SJSA1 (cell line): ENCODE data around the gene DTX2. TPM values are rescaled to one million over a fixed set of nuclear protein-coding genes. Genes with fewer than 3 reads are reported as not detected.
"Not testable (repeated sequence)": the region's sequence is repeated elsewhere in the genome, so short reads cannot be mapped to it uniquely, and the experiment has no call there.

Experiments used
- DNase-seq, 2 experiments: peaks; one replicate each; pipeline ENCODE4 v3.0.0-alpha.2; 2015 to 2020; ENCODE audit warnings: low spot score in 2 of 2, low read depth in 1 of 2
- H3K27ac ChIP-seq: fragments of 250-450 bp; sonication (Bioruptor Pico); 2 replicates; pipeline ENCODE4 v1.5.1; 2020; ENCODE audit warnings: mild to moderate bottlenecking, moderate library complexity
- H3K27me3 ChIP-seq: fragments of 250-450 bp; sonication (Bioruptor Pico); replicated peaks from 2 replicates; pipeline ENCODE4 v1.5.1; 2020; ENCODE audit warnings: mild to moderate bottlenecking, moderate library complexity
- H3K36me3 ChIP-seq: fragments of 250-450 bp; sonication (Bioruptor Pico); 2 replicates; pipeline ENCODE4 v1.5.1; 2020; ENCODE audit warnings: mild to moderate bottlenecking
- H3K4me1 ChIP-seq: fragments of 250-450 bp; sonication (Bioruptor Pico); replicated peaks from 2 replicates; pipeline ENCODE4 v1.6.1; 2021; ENCODE audit warnings: mild to moderate bottlenecking
- H3K4me3 ChIP-seq: fragments of 250-450 bp; sonication (Bioruptor Pico); 2 replicates; pipeline ENCODE4 v1.5.1; 2020; ENCODE audit warnings: mild to moderate bottlenecking
- H3K9me3 ChIP-seq: fragments of 250-450 bp; sonication (Bioruptor Pico); replicated peaks from 2 replicates; pipeline ENCODE4 v1.5.1; 2020; ENCODE audit warnings: mild to moderate bottlenecking
- total RNA-seq: library from RNA; depleted of rRNA; stranded (reverse); fragments of >200 nt; shearing (Covaris generic); gene quantifications from 2 replicates; pipeline ENCODE4 v1.2.3, GENCODE V29; 2014

DTX2 gene
- total RNA-seq, 1 experiment from 2014 or later = 8.2 TPM

DNA sequence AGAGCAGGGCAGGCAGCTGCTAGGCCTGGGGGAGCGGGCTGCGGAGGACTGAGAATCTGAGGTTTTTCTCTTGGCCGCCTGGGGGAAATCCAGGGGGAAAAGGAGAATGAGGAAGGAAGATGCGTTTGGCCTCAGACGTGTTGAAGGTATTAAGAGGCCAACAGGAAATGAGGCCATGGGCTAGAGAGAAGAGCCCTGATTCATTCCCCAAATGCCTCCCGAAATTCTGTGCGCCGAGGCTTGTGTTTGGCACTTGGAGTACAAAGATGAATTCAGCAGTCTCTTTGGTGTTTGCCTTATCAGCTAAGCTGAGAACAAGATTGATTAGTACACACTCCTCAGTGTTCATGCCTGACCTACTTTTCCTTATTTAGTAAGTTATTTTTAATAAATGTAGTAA, 4.4 kb downstream of the DTX2 start:
- H3K4me1 ChIP-seq, H3K9me3 ChIP-seq, H3K27ac ChIP-seq: not testable (repeated sequence)

GRCh38 chr7:76467743-76468404, 6.4 kb downstream of the DTX2 start:
- not testable (repeated sequence) for H3K27ac ChIP-seq, H3K4me3 ChIP-seq, H3K27me3 ChIP-seq, H3K36me3 ChIP-seq, H3K9me3 ChIP-seq, H3K4me1 ChIP-seq, DNase-seq

More for the DNA sequence above, 4.4 kb downstream of the DTX2 start:
- not testable (repeated sequence) for H3K36me3 ChIP-seq, H3K4me3 ChIP-seq, DNase-seq, H3K27me3 ChIP-seq

GRCh38 chr7:76471556-76472221, 10.2 kb downstream of the DTX2 start:
- DNase-seq = peak in 1 of 2 experiments; percentile 18
- not testable (repeated sequence) for H3K27me3 ChIP-seq, H3K9me3 ChIP-seq, H3K36me3 ChIP-seq, H3K27ac ChIP-seq, H3K4me1 ChIP-seq, H3K4me3 ChIP-seq

DNA sequence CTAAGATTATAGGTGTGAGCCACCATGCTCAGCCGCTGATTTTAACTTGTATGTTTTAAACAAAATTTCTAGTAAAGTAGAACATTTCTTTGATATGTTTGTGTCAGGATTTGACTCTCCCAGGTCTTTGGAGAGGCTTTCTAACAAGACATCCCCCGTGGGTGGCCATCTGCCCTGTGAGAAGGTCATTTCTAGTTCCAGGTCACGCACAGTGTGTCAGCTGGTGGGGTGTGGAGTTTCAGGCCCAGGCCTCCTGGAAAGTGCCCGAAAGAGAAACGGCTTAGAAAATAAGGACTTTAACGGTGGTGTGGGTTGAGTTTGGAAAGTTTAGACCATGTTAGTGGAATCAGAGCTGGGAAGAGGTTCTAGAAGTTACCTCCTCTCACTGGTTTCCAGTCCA, 11.6 kb downstream of the DTX2 start:
- H3K27ac ChIP-seq, DNase-seq, H3K27me3 ChIP-seq, H3K9me3 ChIP-seq, H3K4me1 ChIP-seq, H3K4me3 ChIP-seq, H3K36me3 ChIP-seq: not testable (repeated sequence)

DNA sequence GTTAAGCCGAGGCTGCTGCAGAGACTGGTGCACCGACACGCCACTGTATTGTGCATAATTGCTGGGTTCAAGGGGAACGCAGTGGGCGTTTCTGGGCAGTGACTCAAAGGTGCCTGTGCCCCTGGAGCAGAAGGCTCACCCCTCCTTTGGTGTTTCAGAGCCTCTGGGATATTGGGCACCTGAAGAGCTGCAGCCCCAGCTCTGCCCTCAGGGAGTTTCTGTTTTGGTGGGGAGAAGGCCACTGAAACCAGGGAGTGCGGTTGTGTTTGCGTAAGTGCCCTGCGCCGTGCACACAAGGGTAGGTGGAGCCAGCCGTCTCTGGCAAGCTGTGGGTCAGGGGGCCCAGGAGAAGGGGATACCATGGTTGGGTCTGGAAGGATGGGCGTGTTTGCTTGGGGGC, 14.8 kb downstream of the DTX2 start:
- not testable (repeated sequence) for H3K36me3 ChIP-seq, DNase-seq, H3K27ac ChIP-seq, H3K4me1 ChIP-seq, H3K9me3 ChIP-seq, H3K4me3 ChIP-seq, H3K27me3 ChIP-seq

- not testable (repeated sequence) for DNase-seq, H3K27me3 ChIP-seq, H3K4me3 ChIP-seq, H3K4me1 ChIP-seq, H3K36me3 ChIP-seq, H3K27ac ChIP-seq, H3K9me3 ChIP-seq
Observed at GRCh38 chr7:76476742-76477474, 15.4 kb downstream of the DTX2 start.

DNA sequence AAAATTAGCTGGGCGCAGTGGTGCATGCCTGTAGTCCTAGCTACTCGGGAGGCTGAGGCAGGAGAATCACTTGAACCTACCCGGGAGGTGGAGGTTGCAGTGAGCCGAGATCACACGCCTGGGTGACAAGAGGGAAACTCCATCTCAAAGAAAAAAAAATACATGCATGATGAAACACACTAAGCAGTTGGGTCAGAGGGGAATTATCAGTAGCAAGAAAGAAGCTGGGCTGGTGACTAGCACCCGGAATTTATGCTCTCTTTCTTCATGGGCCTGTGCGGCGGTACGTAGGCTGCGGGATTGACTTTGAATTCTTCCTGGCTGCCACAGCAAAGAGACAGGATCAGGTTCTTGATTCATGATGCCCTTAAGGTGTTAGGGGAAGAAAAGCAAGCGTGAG, 18.1 kb downstream of the DTX2 start:
- not testable (repeated sequence) for H3K4me3 ChIP-seq, H3K27me3 ChIP-seq, DNase-seq, H3K9me3 ChIP-seq, H3K4me1 ChIP-seq, H3K36me3 ChIP-seq, H3K27ac ChIP-seq

GRCh38 chr7:76480403-76481253, 19.1 kb downstream of the DTX2 start:
- H3K27me3 ChIP-seq, H3K4me1 ChIP-seq, H3K27ac ChIP-seq, DNase-seq, H3K36me3 ChIP-seq, H3K9me3 ChIP-seq, H3K4me3 ChIP-seq: not testable (repeated sequence)

DNA sequence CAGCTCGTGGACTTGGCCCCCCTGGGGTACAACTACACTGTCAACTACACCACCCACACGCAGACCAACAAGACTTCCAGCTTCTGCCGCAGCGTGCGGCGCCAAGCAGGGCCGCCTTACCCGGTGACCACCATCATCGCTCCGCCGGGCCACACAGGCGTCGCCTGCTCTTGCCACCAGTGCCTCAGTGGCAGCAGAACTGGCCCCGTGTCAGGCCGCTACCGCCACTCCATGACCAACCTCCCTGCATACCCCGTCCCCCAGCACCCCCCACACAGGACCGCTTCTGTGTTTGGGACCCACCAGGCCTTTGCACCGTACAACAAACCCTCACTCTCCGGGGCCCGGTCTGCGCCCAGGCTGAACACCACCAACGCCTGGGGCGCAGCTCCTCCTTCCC, 21.2 kb downstream of the DTX2 start:
- not testable (repeated sequence) for H3K4me3 ChIP-seq, H3K27ac ChIP-seq, H3K27me3 ChIP-seq, H3K36me3 ChIP-seq, H3K4me1 ChIP-seq, H3K9me3 ChIP-seq, DNase-seq

- H3K36me3 ChIP-seq, H3K27me3 ChIP-seq, H3K9me3 ChIP-seq, H3K27ac ChIP-seq, H3K4me3 ChIP-seq, DNase-seq, H3K4me1 ChIP-seq: not testable (repeated sequence)
Observed at GRCh38 chr7:76483081-76483480, 21.6 kb downstream of the DTX2 start.

- H3K27ac ChIP-seq, H3K4me3 ChIP-seq, H3K27me3 ChIP-seq, H3K9me3 ChIP-seq, H3K36me3 ChIP-seq, DNase-seq, H3K4me1 ChIP-seq: not testable (repeated sequence)
Observed at GRCh38 chr7:76484456-76484855, 22.9 kb downstream of the DTX2 start.

- not testable (repeated sequence) for H3K4me3 ChIP-seq, H3K36me3 ChIP-seq, H3K27ac ChIP-seq
Observed at GRCh38 chr7:76485822-76486610, 24.5 kb downstream of the DTX2 start.

GRCh38 chr7:76486618-76487017, 25.1 kb downstream of the DTX2 start:
- not testable (repeated sequence) for DNase-seq, H3K4me3 ChIP-seq, H3K27me3 ChIP-seq, H3K9me3 ChIP-seq, H3K27ac ChIP-seq, H3K4me1 ChIP-seq, H3K36me3 ChIP-seq

More at GRCh38 chr7:76485822-76486610, 24.5 kb downstream of the DTX2 start:
- not testable (repeated sequence) for H3K4me1 ChIP-seq, H3K27me3 ChIP-seq, DNase-seq, H3K9me3 ChIP-seq
